Measurements from ENCODE around the gene IPO9.

GRCh38 chr1:201783058-201783457 lies 45.9 kb upstream of the IPO9 start:
- TF ChIP-seq POLR2AphosphoS5 (IDR thresholded peaks at IDR 0.05; ENCODE audit: low read length) (no peak), RBBP5 (conservative IDR thresholded peaks at IDR 0.05) (no peak), ESRRA (IDR thresholded peaks at IDR 0.05; ENCODE audit: low read length) (no peak), PAX5 (IDR thresholded peaks at IDR 0.05; ENCODE audit: borderline replicate concordance, low read depth, low read length) (no peak), SREBF1 (IDR thresholded peaks at IDR 0.05; ENCODE audit: low read length) (no peak), SIN3A (IDR thresholded peaks at IDR 0.05; ENCODE audit: low read depth, low read length) (no peak), EZH2 (IDR thresholded peaks at IDR 0.05; ENCODE audit: borderline replicate concordance, control insufficient read depth, low read depth, low read length) (no peak), SREBF2 (IDR thresholded peaks at IDR 0.05; ENCODE audit: low read length) (no peak), KLF5 (IDR thresholded peaks at IDR 0.05; ENCODE audit: partially characterized antibody) (no peak), EP300 (IDR thresholded peaks at IDR 0.05; ENCODE audit: borderline replicate concordance in 1 of 2, control insufficient read depth in 1 of 2, low read depth in 2 of 2, low read length in 2 of 2) (no peak)
- TF ChIP-seq, protein P1, sequence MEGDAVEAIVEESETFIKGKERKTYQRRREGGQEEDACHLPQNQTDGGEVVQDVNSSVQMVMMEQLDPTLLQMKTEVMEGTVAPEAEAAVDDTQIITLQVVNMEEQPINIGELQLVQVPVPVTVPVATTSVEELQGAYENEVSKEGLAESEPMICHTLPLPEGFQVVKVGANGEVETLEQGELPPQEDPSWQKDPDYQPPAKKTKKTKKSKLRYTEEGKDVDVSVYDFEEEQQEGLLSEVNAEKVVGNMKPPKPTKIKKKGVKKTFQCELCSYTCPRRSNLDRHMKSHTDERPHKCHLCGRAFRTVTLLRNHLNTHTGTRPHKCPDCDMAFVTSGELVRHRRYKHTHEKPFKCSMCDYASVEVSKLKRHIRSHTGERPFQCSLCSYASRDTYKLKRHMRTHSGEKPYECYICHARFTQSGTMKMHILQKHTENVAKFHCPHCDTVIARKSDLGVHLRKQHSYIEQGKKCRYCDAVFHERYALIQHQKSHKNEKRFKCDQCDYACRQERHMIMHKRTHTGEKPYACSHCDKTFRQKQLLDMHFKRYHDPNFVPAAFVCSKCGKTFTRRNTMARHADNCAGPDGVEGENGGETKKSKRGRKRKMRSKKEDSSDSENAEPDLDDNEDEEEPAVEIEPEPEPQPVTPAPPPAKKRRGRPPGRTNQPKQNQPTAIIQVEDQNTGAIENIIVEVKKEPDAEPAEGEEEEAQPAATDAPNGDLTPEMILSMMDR (IDR thresholded peaks at IDR 0.05 in 2 of 3, conservative IDR thresholded peaks at IDR 0.05 in 1 of 3; ENCODE audit: control insufficient read depth in 2 of 3, extremely low read depth in 1 of 3, insufficient read depth in 1 of 3, low read depth in 3 of 3, low read length in 3 of 3), result no peak

Data from GM12878 (cell line).